ENCODE measurements around the gene MAPT. TPM values are rescaled to one million over a fixed set of nuclear protein-coding genes. Genes with fewer than 3 reads are reported as not detected.

The MAPT gene
- total RNA-seq, 3 donors from 2014 or later (not counting 1 experiment from before 2014, with no cell fraction given): 0.14 to 1.3 (median 0.58) TPM

- intact Hi-C loops (cut with micrococcal nuclease): no loop called here
- no peak overlapping the region for H3K27ac ChIP-seq (ENCODE audit: low read length)
- H3K27ac Mint-ChIP-seq: no peak overlapping the region
Observed at GRCh38 chr17:45873728-45874127, 20.6 kb upstream of the MAPT start.

GRCh38 chr17:45874151-45874550, 20.2 kb upstream of the MAPT start:
- no peak overlapping the region for H3K27ac ChIP-seq (ENCODE audit: low read length)
- Mint-ChIP-seq H3K4me1 (peaks cover 0 to 4% of the 10 kb centered on the region in 2 donors), H3K4me3 (no peak overlapping the region), H3K36me3 (no peaks in the 10 kb centered on the region), H3K27me3 (ENCODE audit: low read depth in 2 of 2) (peaks cover 6 to 18% of the 10 kb centered on the region in 2 donors), H3K27ac (no peak overlapping the region), H3K9me3 (no peaks in the 10 kb centered on the region)
- H3K4me1 ChIP-seq (ENCODE audit: control insufficient read depth, insufficient read depth, low read length): no peaks in the 10 kb centered on the region
- peak in 1 of 2 donors; percentile 61 for DNase-seq
- no peaks in the 10 kb centered on the region for H3K27me3 ChIP-seq (ENCODE audit: control insufficient read depth, insufficient read depth, low read length)
- no peak overlapping the region for H3K4me3 ChIP-seq (ENCODE audit: low read length)
- 56% methylated on average over 3 of the region's 3 CpGs for WGBS (ENCODE audit: insufficient coverage)
- ATAC-seq: no peak
- intact Hi-C loops (cut with micrococcal nuclease): no loop called here
- no peaks in the 10 kb centered on the region for H3K36me3 ChIP-seq (ENCODE audit: control insufficient read depth, insufficient read depth, low read length)
- no peaks in the 10 kb centered on the region for H3K9me3 ChIP-seq (ENCODE audit: control insufficient read depth, insufficient read depth, low read length)
- TF ChIP-seq CTCF (IDR thresholded peaks at IDR 0.05): no peak

More at GRCh38 chr17:45873728-45874127, 20.6 kb upstream of the MAPT start:
- DNase-seq (peak in 1 of 2 donors; percentile 61), ATAC-seq (peak in 1 of 3 donors; percentile 66)
- no peaks in the 10 kb centered on the region for H3K36me3 Mint-ChIP-seq
- H3K4me1 Mint-ChIP-seq: peaks cover 0 to 4% of the 10 kb centered on the region in 2 donors
- Histone ChIP-seq H3K4me3 (ENCODE audit: low read length) (no peak overlapping the region), H3K9me3 (ENCODE audit: control insufficient read depth, insufficient read depth, low read length) (no peaks in the 10 kb centered on the region), H3K27me3 (ENCODE audit: control insufficient read depth, insufficient read depth, low read length) (no peaks in the 10 kb centered on the region), H3K4me1 (ENCODE audit: control insufficient read depth, insufficient read depth, low read length) (no peaks in the 10 kb centered on the region), H3K36me3 (ENCODE audit: control insufficient read depth, insufficient read depth, low read length) (no peaks in the 10 kb centered on the region)
- peaks cover 6 to 18% of the 10 kb centered on the region in 2 donors for H3K27me3 Mint-ChIP-seq (ENCODE audit: low read depth in 2 of 2)
- no peak for TF ChIP-seq CTCF (IDR thresholded peaks at IDR 0.05)
- H3K9me3 Mint-ChIP-seq: no peaks in the 10 kb centered on the region
- WGBS (ENCODE audit: insufficient coverage): 1% methylated on average over 6 of the region's 6 CpGs
- H3K4me3 Mint-ChIP-seq: no peak overlapping the region

GRCh38 chr17:45876539-45876938, 17.8 kb upstream of the MAPT start:
- H3K4me3 ChIP-seq (ENCODE audit: low read length): no peak overlapping the region
- no peak for DNase-seq
- H3K9me3 ChIP-seq (ENCODE audit: control insufficient read depth, insufficient read depth, low read length): no peaks in the 10 kb centered on the region
- Mint-ChIP-seq H3K27me3 (ENCODE audit: low read depth in 2 of 2) (peaks cover 9 to 10% of the 10 kb centered on the region in 2 donors), H3K4me3 (no peak overlapping the region), H3K27ac (no peak overlapping the region), H3K36me3 (no peaks in the 10 kb centered on the region), H3K9me3 (no peaks in the 10 kb centered on the region), H3K4me1 (peaks cover 0 to 4% of the 10 kb centered on the region in 2 donors)
- no peak for TF ChIP-seq CTCF (IDR thresholded peaks at IDR 0.05)
- intact Hi-C loops (cut with micrococcal nuclease): no loop called here
- no peak for ATAC-seq
- no peaks in the 10 kb centered on the region for H3K4me1 ChIP-seq (ENCODE audit: control insufficient read depth, insufficient read depth, low read length)
- no peaks in the 10 kb centered on the region for H3K27me3 ChIP-seq (ENCODE audit: control insufficient read depth, insufficient read depth, low read length)
- H3K27ac ChIP-seq (ENCODE audit: low read length): no peak overlapping the region
- H3K36me3 ChIP-seq (ENCODE audit: control insufficient read depth, insufficient read depth, low read length): no peaks in the 10 kb centered on the region
- 80% methylated on average over 3 of the region's 3 CpGs for WGBS (ENCODE audit: insufficient coverage)

GRCh38 chr17:45877467-45877866, 16.9 kb upstream of the MAPT start:
- no peaks in the 10 kb centered on the region for H3K9me3 ChIP-seq (ENCODE audit: control insufficient read depth, insufficient read depth, low read length)
- no CpG with 5 or more reads among the region's 1 CpG for WGBS (ENCODE audit: insufficient coverage)
- H3K27me3 ChIP-seq (ENCODE audit: control insufficient read depth, insufficient read depth, low read length): no peaks in the 10 kb centered on the region
- DNase-seq (no peak), ATAC-seq (no peak)
- no peak overlapping the region for H3K27ac ChIP-seq (ENCODE audit: low read length)
- no peaks in the 10 kb centered on the region for H3K36me3 ChIP-seq (ENCODE audit: control insufficient read depth, insufficient read depth, low read length)
- no peak for TF ChIP-seq CTCF (IDR thresholded peaks at IDR 0.05)
- no peaks in the 10 kb centered on the region for H3K4me1 ChIP-seq (ENCODE audit: control insufficient read depth, insufficient read depth, low read length)
- Mint-ChIP-seq H3K27ac (no peak overlapping the region), H3K9me3 (no peaks in the 10 kb centered on the region), H3K4me3 (no peak overlapping the region), H3K27me3 (ENCODE audit: low read depth in 2 of 2) (peaks cover 10% of the 10 kb centered on the region in 2 donors), H3K4me1 (peaks cover 0 to 4% of the 10 kb centered on the region in 2 donors), H3K36me3 (no peaks in the 10 kb centered on the region)
- intact Hi-C loops (cut with micrococcal nuclease): no loop called here
- no peak overlapping the region for H3K4me3 ChIP-seq (ENCODE audit: low read length)

All from natural killer cell (primary cell).